Dermis blood vessel endothelial cell (primary cell): ENCODE results near the gene MRPL2. TPM values are rescaled to one million over a fixed set of nuclear protein-coding genes. Genes with fewer than 3 reads are reported as not detected.
A peak's percentile ranks its signal among the peaks of the same experiment; 100 is the strongest.
"Not testable (repeated sequence)": the region's sequence is repeated elsewhere in the genome, so short reads cannot be mapped to it uniquely, and the experiment has no call there.

ENCODE experiments used
- DNase-seq: peaks from one replicate; pipeline ENCODE4 v3.0.0; 2010
- total RNA-seq: library from RNA; depleted of rRNA; stranded (reverse); fragments of >200 nt; gene quantifications from 2 replicates; pipeline ENCODE4 v1.2.3, GENCODE V29; 2014

MRPL2 gene
- total RNA-seq, 1 donor from 2014 or later, result 19.4 TPM

- not testable (repeated sequence) for DNase-seq
These were observed 22.7 kb upstream of the MRPL2 start for GRCh38 chr6:43081922-43082321.

- DNase-seq, result no peak
These were observed 21.8 kb upstream of the MRPL2 start for GRCh38 chr6:43081043-43081442.

DNA sequence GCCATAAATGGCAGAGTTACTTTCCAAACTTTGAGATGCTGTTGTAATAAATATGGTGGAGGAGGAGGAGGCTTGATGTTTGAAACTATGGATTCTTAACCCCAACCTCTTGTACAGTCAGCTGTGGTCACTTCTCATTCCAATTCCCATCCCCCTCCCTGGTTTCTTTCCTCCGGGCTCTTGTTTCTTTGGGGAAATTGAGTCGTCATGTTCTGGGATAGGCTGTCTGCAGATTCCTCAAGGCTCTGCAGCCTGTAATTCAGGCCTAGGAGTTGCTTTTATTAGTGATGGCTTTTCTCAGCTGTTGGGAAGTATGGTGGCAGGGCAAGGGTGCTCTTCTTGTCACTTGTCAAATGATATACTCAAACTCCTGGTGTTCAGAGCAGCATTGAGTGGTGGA is 19.5 kb upstream of the MRPL2 start:
- no peak for DNase-seq

DNA sequence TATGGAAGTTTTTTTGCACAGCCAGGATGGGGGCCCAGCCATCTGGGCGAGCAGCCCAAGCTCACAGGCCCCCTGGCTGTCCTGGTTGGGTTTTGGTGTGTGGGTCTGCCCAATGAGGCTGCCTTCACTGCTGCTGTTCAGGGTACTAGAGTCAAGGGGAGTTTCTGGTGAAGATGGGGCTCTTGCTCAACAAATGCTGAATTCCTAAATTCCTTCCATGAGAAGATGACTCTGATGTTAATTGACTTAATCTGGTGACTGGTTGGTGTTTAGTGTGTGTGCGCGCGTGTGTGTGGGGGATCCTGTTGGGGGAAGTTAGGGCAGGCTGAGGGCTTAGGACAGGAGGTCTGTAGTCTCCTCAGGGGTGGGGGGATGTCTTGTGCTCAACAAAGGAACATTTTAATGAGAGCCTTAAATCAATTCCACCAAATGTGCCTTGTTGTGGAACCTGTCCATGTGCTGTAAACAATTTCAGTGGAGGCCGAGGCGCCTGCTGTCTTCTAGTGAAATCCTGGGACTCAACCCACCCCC is 18.8 kb upstream of the MRPL2 start:
- no peak for DNase-seq

DNA sequence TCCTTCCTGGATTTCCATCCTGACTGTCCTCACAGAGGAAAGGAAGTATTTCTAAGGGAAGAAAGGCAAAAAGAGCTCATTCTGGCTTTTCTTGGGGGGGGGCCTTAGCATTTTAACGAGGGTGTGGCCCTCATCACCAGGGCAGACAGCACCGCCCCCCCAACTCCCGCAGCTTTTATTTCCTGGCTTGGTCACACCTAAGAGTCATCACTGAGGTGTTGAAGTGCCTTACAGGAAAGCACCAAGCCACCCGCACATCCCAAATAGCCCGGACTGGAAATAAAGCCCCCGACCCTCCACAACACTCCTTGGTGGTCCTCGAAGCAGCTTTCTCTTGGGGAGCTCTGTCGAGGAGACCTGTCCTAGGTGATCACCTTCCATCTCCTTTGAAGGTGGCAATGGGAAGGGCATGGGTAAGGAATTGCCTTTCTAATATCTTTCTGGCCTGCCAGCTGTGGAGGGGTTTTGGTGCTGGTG is 18.1 kb upstream of the MRPL2 start:
- no peak for DNase-seq

- DNase-seq, result peak; percentile 35
These were observed 17.5 kb upstream of the MRPL2 start for GRCh38 chr6:43076464-43077332.

DNA sequence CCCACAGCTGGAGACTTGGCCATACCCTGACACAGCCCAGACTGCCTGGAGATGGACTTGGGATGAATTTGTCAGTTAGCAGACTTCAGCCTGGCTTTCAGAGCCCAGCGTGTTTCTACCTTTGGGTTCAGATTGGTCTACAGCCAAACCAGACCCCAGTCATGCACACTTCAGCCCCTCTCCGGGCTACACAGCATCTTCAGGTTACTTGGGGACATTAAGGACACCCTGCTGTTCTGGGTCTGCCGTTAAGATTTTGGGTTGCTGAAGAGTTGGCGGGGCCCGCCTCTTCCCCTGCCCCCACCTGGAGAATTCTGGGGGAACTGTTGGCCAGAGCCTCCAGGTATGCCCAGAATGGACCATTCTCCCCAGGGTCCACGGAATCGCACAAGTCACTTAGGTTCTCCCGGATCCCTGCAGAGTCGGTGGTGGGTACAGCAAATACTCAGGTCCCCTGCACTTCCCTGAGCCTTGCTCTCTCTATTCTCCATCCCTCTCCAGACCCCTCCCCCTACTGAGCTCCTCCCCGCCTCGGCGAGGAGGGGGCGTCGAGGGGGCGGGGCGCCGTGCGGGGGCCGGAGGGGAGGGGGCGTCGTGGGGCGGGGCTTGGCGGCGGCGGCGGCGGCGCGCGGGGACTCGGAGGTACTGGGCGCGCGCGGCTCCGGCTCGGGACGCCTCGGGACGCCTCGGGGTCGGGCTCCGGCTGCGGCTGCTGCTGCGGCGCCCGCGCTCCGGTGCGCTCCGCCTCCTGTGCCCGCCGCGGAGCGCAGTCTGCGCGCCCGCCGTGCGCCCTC is 16.6 kb upstream of the MRPL2 start, which contains the start of gene PTK7:
Gene PTK7, plus strand, starts transcription at position 645 of the 794 bp plus-strand sequence. CDS start 175 bp downstream, outside the sequence.
- peak; percentile 61 for DNase-seq

GRCh38 chr6:43074847-43075669 is 15.8 kb upstream of the MRPL2 start:
- DNase-seq, result no peak

- DNase-seq, result peak; percentile 70
These were observed 10.9 kb upstream of the MRPL2 start for GRCh38 chr6:43070028-43070632.

- DNase-seq, result no peak
These were observed 3.6 kb upstream of the MRPL2 start for GRCh38 chr6:43062818-43063217.

GRCh38 chr6:43061861-43062260 is 2.6 kb upstream of the MRPL2 start:
- DNase-seq, result no peak

- DNase-seq, result no peak
These were observed 1.8 kb upstream of the MRPL2 start for GRCh38 chr6:43060755-43061633.

- DNase-seq, result no peak
These were observed 960 bp upstream of the MRPL2 start for GRCh38 chr6:43060034-43060754.

- DNase-seq, result no peak
These were observed 703 bp downstream of the MRPL2 start for GRCh38 chr6:43058531-43058930.

DNA sequence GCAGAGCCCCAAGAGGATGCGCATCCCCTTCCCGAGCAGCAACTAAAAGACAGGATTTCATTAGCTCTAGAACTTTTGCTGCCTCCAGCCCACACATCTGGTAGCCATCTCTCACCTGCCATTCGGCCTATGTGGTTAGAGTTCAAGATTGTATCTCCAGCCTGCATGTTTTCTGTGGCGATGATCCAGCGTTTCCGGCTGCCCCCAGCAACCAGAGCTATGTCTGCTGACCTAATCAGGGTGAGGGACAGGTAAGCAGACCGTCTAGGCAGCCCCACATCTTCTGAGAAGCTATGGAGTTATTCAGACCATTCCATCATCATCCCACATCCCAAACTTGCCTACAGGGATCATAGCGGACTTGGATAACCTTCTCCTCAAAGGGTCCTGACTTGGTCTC is 3.3 kb downstream of the MRPL2 start:
- no peak for DNase-seq

- peak; percentile 51 for DNase-seq
These were observed 4.9 kb downstream of the MRPL2 start for GRCh38 chr6:43054206-43054943.

DNA sequence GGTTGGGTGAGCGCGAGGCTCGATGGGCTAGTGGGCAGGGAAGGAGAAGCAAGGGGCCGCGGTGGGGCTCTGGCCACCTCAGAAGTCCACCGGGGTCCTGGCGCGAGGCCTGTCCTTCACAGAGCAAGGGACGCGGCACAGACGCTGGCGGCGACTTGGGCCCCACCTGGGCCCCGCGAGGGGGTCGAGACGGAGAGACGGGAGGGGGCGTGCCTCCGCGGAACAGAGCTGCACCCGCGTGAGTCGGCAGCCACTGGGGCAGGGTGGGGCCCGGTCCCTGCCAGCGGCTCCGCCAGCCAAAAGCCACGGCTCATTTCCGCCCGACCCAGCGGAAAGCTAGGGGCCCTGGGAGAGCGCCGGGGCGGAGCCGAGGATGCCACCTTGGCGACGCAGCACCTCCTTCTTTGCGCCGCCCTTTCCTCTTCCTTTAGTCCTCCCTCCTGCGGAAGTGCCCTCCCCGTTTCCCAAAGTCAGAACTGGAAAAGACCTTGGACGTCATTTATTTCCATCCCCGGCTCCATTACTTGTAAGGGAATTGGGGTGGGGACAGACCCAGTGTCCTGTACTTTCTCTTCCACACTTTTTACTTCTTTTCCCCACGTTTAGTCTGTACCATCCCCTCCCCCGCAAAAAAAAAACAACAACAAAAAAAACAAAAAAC is 5.6 kb downstream of the MRPL2 start, which contains the start of gene CUL7:
Gene CUL7, minus strand, starts transcription at position 307 of the 661 bp plus-strand sequence. CDS start 1,063 bp downstream, outside the sequence.
- DNase-seq, result peak; percentile 94

DNA sequence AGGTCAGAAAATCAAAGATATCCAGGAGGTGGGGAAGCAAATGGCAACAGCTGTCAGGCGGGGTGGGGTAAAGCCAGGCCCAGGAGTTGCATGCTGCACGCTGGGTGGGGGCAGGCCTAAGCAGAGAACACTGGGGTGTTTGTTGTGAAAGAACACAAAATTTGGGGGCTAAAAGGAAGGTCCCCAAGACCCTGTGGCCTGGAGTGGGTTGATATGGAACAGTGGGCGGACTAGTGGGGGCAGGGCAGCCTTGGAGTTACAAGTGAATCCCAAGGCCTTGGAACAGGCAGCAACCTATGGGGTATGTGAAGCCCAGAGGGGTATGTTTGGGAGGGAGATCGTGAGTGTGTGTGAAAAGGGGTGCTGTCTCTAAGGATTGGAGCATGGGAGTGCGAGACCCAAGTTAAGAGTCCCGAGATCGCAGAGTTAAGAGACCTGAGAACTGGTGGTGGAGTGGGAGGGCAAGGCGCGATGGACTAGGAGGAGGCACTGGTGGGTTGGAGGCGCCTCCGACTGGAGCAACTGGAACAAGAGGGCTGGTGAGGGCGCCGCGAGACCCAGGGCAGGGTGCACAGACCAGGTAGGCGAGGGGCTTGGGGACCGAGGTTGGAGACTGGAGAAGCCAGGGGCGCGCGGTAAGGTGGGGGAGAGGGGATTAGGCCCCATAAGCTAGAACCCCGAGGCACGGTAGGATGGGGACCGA is 6.2 kb downstream of the MRPL2 start:
- peak; percentile 57 for DNase-seq
